ENCODE results near the gene COA1.

DNA sequence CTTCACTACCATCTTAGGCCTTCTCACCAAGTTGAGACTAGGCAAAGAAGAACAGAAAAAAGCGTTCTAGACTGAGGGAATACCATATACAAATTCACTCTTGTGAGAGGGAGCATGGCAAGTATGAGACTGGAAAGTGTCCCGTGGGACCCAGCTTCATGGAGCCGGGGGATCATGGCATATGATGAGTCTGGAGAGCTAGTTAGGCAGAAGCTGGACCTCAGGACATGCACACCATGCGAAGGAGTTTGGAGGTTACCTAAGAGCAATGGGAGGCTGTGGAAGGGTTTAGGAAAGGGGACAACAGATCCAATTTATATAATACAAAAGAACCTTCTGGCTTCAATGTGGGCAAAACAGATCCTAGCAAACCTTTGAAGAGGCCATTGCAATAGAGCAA is 112.3 kb downstream of the COA1 start:
- TF ChIP-seq POLR2AphosphoS5 (IDR thresholded peaks at IDR 0.05; ENCODE audit: borderline replicate concordance, low read depth, low read length), result no peak
- TF ChIP-seq EZH2 (IDR thresholded peaks at IDR 0.05), result no peak

All from SK-N-MC (cell line).